Stimulated activated CD8-positive, alpha-beta memory T cell treated with anti-CD3 and anti-CD28 coated beads, Interleukin-4, amount 100 ng/mL, for 1 hour (primary cell): ENCODE measurements around the gene RTN4IP1.

Source experiments
- DNase-seq, 2 donors: peaks; one replicate each; pipeline ENCODE4 v3.0.0-alpha.2; 2020; ENCODE audit warnings: low read depth in 2 of 2, low spot score in 1 of 2

RTN4IP1 gene

DNA sequence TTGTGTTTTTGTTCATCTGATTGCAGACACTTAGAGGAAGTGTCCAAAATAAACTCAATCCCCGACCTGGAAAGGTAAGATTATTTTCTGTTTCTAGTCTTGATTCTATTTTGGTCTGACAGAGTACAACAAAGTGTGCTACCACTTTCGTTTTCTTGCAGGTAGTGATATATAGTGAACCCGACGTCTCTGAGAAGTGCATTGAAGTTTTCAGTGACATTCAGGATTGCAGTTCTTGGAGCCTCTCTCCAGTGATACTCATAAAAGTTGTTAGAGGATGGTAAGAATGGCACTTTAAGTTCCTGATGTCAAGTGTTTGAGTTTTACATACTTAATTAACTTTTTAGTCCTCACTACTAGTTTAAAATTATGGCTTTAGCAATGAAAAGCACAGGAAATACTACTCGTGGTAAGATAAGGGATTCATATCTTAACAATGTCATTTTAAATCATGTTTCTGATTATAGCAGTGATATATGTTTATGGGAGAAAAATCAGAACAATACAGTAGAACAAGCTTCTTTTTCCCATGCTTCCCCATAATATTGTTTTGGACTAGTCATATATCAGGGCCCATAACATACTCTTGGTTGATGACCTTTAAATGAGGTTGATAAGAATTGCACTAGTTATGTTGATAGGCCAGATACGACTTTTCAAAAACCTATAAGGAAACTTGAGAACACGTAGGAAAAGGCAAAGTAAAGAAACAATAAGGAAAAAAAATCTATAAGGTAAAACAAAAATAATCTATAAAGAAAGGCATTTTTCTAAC lies 104.0 kb downstream of the RTN4IP1 start:
- DNase-seq, result no peak

DNA sequence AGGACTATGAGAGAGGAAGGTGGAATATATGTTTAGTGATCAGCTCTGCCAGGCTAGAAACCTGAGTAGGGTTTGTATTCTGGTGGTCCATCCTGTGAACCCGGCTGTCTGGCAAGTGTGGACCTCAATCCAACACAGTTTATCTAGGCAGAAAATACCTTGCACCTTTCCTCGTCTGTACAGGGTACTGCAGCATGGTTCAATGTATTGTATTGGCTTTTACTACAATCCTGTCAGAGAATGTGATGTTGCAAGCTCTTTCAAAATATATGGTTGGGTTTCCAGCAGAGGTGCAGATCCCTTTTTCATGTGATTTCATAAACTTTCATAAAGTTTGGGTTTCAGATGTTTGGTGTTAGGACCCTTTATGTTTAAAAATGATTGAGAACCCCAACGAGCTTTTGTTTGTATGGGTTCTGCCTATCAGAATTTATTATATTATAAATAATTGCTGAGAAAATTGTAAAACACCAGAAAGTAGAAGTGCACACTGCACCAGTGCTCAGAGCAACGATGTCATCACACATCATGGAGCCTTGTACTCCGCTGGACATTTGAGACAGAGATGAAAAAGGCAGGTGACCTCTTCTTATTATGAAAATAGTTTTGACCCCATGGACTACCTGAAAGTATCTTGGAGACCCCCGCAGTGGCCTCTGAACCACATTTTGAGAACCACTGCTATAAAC lies 106.6 kb downstream of the RTN4IP1 start:
- DNase-seq, result no peak
